HG03064 (cell line): ENCODE results near the gene VPS37B.
"Not testable (repeated sequence)": the region's sequence is repeated elsewhere in the genome, so short reads cannot be mapped to it uniquely, and the experiment has no call there.

Source experiments
- ATAC-seq: cut with Tn5 transposase; IDR thresholded peaks from one replicate; pipeline ENCODE4 v1.9.1; 2021; ENCODE audit warnings: low read depth; ENCODE audit not compliant: unreplicated experiment

VPS37B gene

GRCh38 chr12:122908915-122909314, 13.0 kb upstream of the VPS37B start:
- ATAC-seq = no peak

GRCh38 chr12:122905258-122905657, 9.3 kb upstream of the VPS37B start:
- not testable (repeated sequence) for ATAC-seq

GRCh38 chr12:122903693-122904034, 7.7 kb upstream of the VPS37B start:
- no peak for ATAC-seq

- ATAC-seq = no peak
Observed at GRCh38 chr12:122902854-122903692, 7.1 kb upstream of the VPS37B start.

GRCh38 chr12:122899887-122900286, 4.0 kb upstream of the VPS37B start:
- ATAC-seq = no peak

- ATAC-seq = no peak
Observed at GRCh38 chr12:122896662-122897061, 738 bp upstream of the VPS37B start.

- ATAC-seq = no peak
Observed at GRCh38 chr12:122895320-122895703, 612 bp downstream of the VPS37B start.

- ATAC-seq = no peak
Observed at GRCh38 chr12:122894193-122895121, 1.5 kb downstream of the VPS37B start.

- ATAC-seq = no peak
Observed at GRCh38 chr12:122893208-122894153, 2.4 kb downstream of the VPS37B start.

- not testable (repeated sequence) for ATAC-seq
Observed at GRCh38 chr12:122892724-122893123, 3.2 kb downstream of the VPS37B start.

GRCh38 chr12:122891661-122892525, 4.0 kb downstream of the VPS37B start:
- ATAC-seq = no peak

GRCh38 chr12:122889761-122890520, 6.0 kb downstream of the VPS37B start:
- no peak for ATAC-seq

- ATAC-seq = no peak
Observed at GRCh38 chr12:122888232-122888752, 7.6 kb downstream of the VPS37B start.

- ATAC-seq = no peak
Observed at GRCh38 chr12:122887819-122888212, 8.1 kb downstream of the VPS37B start.

- peak; percentile 59 for ATAC-seq
Observed at GRCh38 chr12:122886851-122887818, 8.8 kb downstream of the VPS37B start.

- no peak for ATAC-seq
Observed at GRCh38 chr12:122886161-122886560, 9.8 kb downstream of the VPS37B start.

GRCh38 chr12:122884860-122885259, 11.1 kb downstream of the VPS37B start:
- no peak for ATAC-seq
